Esophagus (tissue), 2 donors: ENCODE measurements around the gene MOSMO. TPM values are rescaled to one million over a fixed set of nuclear protein-coding genes. Genes with fewer than 3 reads are reported as not detected.

Source experiments
- H3K27ac ChIP-seq, 2 donors: one replicate each; pipeline ENCODE4 v1.5.1; 2013; ENCODE audit warnings: low read depth in 2 of 2, mild to moderate bottlenecking in 2 of 2, inconsistent platforms in 1 of 2, low read length in 1 of 2, moderate library complexity in 1 of 2
- H3K27me3 ChIP-seq, 2 donors: one replicate each; pipeline ENCODE4 v1.6.1; 2013; ENCODE audit warnings: low read length in 2 of 2, control low read depth in 1 of 2, mild to moderate bottlenecking in 1 of 2; ENCODE audit not compliant: insufficient read depth in 2 of 2, control insufficient read depth in 1 of 2
- H3K36me3 ChIP-seq, 2 donors: one replicate each; pipeline ENCODE4 v1.6.1; 2013; ENCODE audit warnings: low read length in 1 of 2; ENCODE audit not compliant: control insufficient read depth in 2 of 2, insufficient read depth in 2 of 2
- H3K4me1 ChIP-seq, 2 donors: one replicate each; pipeline ENCODE4 v1.6.1; 2013; ENCODE audit warnings: low read length in 1 of 2; ENCODE audit not compliant: control insufficient read depth in 2 of 2, insufficient read depth in 2 of 2
- H3K4me3 ChIP-seq, 2 donors: one replicate each; pipeline ENCODE4 v1.5.1; 2013; ENCODE audit warnings: low read length in 2 of 2, mild to moderate bottlenecking in 2 of 2, low read depth in 1 of 2, moderate library complexity in 1 of 2
- H3K9me3 ChIP-seq, 2 donors: one replicate each; pipeline ENCODE4 v1.6.1; 2013; ENCODE audit warnings: mild to moderate bottlenecking in 2 of 2, low read depth in 1 of 2, low read length in 1 of 2, moderate library complexity in 1 of 2; ENCODE audit not compliant: control insufficient read depth in 2 of 2, insufficient read depth in 1 of 2
- WGBS, 2 donors: extraction: QIAGEN DNeasy Blood & Tissue Kit; methylation state at CpG; one replicate each; pipeline ENCODE4 v1.1.7; 2013; 5-methylcytosine and 5-hydroxymethylcytosine counted together
- polyA plus RNA-seq, 2 donors: library from polyadenylated mRNA; stranded (reverse); fragments of 200-250 nt; gene quantifications; one replicate each; pipeline ENCODE4 v1.2.3, GENCODE V29; 2013
- donor health status: healthy with polysubstance abuse.
- donor health status: Bipolar disorder and iron deficiency.

MOSMO gene
- polyA plus RNA-seq, 2 donors = 6.8 to 13.1 TPM

DNA sequence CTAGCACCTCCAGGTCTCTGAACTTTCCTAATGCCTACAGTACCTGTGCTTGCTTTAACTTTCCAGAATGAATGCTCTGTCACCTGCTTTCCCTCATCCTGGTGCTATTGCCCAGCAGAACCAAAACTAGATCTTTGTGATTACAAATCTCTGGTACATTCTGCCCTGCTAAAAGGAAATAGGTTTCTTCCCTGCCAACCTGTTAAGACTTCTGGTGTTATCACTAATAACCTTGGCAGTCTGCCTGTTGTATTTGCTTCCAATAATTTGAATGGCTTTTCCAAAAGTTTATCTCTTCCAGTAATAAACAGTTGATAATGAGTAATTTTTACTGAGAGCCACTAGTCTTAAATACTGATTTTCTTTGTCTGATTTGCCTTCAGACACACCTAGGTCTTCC, 22.4 kb upstream of the MOSMO start:
- H3K27ac ChIP-seq = no peak overlapping the region

GRCh38 chr16:21986692-21987246, 21.1 kb upstream of the MOSMO start:
- no peaks in the 10 kb centered on the region for H3K27me3 ChIP-seq
- 78 to 84% methylated on average over 4 of the region's 4 CpGs for WGBS, 2 donors
- no peak overlapping the region for H3K4me3 ChIP-seq
- no peak overlapping the region for H3K27ac ChIP-seq
- H3K4me1 ChIP-seq = no peaks in the 10 kb centered on the region
- H3K9me3 ChIP-seq = no peaks in the 10 kb centered on the region
- H3K36me3 ChIP-seq = peaks cover 3 to 12% of the 10 kb centered on the region in 2 donors

More for the DNA sequence above, 22.4 kb upstream of the MOSMO start:
- no peaks in the 10 kb centered on the region for H3K9me3 ChIP-seq
- H3K27me3 ChIP-seq = no peaks in the 10 kb centered on the region
- peaks cover 3 to 12% of the 10 kb centered on the region in 2 donors for H3K36me3 ChIP-seq
- no peak overlapping the region for H3K4me3 ChIP-seq
- no peaks in the 10 kb centered on the region for H3K4me1 ChIP-seq

DNA sequence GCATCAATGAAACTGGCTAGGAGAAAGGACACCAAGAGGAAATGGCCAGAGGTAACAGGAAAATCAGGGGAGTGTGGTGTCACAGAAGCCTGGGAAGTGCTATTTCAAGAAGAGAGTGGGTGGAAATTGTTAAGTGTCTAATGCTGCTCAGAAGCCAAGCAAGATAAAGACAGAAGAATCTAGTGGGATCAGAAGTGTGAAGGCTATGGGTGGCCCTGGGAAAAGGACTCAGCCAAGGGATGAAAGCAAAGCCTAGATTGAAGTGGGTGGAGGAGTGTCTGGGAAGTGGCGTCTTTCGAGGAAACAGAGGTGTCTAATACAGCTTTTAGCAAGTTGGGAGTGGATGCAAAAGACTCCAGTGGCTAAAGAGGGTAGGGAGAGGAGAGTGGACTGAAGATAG, 20.4 kb upstream of the MOSMO start:
- H3K9me3 ChIP-seq = no peaks in the 10 kb centered on the region

DNA sequence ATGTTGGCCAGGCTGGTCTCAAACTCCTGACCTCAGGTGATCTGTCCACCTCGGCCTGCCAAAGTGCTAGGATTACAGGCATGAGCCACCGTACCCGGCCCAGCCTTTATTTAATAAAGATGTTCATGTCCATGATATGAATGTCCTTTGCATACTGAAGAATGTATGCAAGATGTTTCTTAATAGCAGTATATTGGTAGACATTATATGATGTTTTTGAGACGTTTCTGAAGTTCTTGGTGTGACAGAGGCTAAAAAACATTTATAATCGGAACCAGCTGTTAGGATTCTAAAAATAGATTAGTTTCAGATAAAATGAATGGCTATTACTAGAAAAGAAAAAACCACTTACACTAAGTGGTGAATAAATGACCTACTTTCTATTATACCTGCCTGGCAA, 18.8 kb upstream of the MOSMO start:
- Histone ChIP-seq H3K27me3 (no peaks in the 10 kb centered on the region), H3K4me1 (no peaks in the 10 kb centered on the region), H3K9me3 (no peaks in the 10 kb centered on the region), H3K36me3 (peaks cover 1 to 3% of the 10 kb centered on the region in 2 donors), H3K4me3 (no peak overlapping the region), H3K27ac (no peak overlapping the region)
- WGBS, 2 donors = 61 to 68% methylated on average over 5 of the region's 5 CpGs

More for the DNA sequence above, 20.4 kb upstream of the MOSMO start:
- 78 to 86% methylated on average over 2 of the region's 2 CpGs for WGBS, 2 donors
- Histone ChIP-seq H3K4me1 (no peaks in the 10 kb centered on the region), H3K4me3 (no peak overlapping the region), H3K36me3 (peaks cover 3 to 6% of the 10 kb centered on the region in 2 donors), H3K27me3 (no peaks in the 10 kb centered on the region), H3K27ac (no peak overlapping the region)

DNA sequence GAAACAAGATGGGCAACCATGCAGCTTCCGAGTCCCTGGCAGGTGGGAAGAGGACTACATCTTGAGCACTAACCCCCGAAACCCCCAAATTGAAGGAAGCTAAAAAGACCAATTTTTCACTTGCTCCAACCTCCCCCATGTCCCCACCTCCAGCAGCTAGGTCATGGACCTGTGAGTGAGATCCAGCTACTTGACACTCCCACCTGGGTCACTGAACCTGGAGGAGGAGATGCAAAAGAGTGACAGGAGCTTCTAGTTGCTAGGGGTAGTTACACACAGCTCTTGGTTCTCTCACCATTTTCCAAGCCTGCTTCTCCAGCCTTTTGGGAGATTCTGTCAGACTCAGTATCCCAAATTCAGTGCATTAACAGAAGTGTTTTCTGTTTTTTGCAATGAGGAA, 18.2 kb upstream of the MOSMO start:
- no peaks in the 10 kb centered on the region for H3K27me3 ChIP-seq
- 86 to 90% methylated on average over 2 of the region's 2 CpGs for WGBS, 2 donors
- no peaks in the 10 kb centered on the region for H3K9me3 ChIP-seq
- no peaks in the 10 kb centered on the region for H3K4me1 ChIP-seq
- H3K36me3 ChIP-seq = peaks cover 0 to 3% of the 10 kb centered on the region in 2 donors
- H3K4me3 ChIP-seq = no peak overlapping the region
- H3K27ac ChIP-seq = no peak overlapping the region

- Histone ChIP-seq H3K27ac (no peak overlapping the region), H3K9me3 (no peaks in the 10 kb centered on the region), H3K27me3 (no peaks in the 10 kb centered on the region), H3K4me1 (no peaks in the 10 kb centered on the region), H3K4me3 (no peak overlapping the region), H3K36me3 (no peaks in the 10 kb centered on the region)
- WGBS, 2 donors = 53 to 55% methylated on average over 3 of the region's 3 CpGs
These were observed 17.4 kb upstream of the MOSMO start for GRCh38 chr16:21990381-21990944.

DNA sequence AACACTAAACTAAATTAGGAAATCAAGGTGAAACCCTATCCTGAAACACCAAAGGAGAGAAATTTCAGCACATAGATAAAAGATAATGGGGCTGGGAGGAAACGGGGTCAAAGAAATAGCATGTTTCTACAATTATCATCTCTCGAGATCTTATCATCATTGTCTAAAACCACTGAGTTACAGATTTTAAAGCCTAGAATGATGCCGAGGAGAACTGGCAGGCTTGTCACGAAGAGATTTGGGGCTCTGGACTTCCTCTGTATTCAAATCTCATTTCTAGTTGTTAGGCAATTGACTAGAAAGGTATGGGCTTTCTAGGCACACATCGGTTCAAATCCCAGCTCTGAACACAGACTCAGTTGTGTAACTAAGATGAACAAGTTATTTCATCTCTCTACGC, 16.3 kb upstream of the MOSMO start:
- Histone ChIP-seq H3K4me3 (no peak overlapping the region), H3K9me3 (no peaks in the 10 kb centered on the region), H3K36me3 (no peaks in the 10 kb centered on the region), H3K27ac (no peak overlapping the region), H3K27me3 (no peaks in the 10 kb centered on the region), H3K4me1 (no peaks in the 10 kb centered on the region)
- 78 to 82% methylated on average over 6 of the region's 6 CpGs for WGBS, 2 donors

- Histone ChIP-seq H3K27ac (no peak overlapping the region), H3K4me1 (no peaks in the 10 kb centered on the region), H3K9me3 (no peaks in the 10 kb centered on the region), H3K27me3 (no peaks in the 10 kb centered on the region), H3K4me3 (no peak overlapping the region), H3K36me3 (no peaks in the 10 kb centered on the region)
- 86 to 89% methylated on average over 13 of the region's 13 CpGs for WGBS, 2 donors
These were observed 12.9 kb upstream of the MOSMO start for GRCh38 chr16:21994856-21995465.

DNA sequence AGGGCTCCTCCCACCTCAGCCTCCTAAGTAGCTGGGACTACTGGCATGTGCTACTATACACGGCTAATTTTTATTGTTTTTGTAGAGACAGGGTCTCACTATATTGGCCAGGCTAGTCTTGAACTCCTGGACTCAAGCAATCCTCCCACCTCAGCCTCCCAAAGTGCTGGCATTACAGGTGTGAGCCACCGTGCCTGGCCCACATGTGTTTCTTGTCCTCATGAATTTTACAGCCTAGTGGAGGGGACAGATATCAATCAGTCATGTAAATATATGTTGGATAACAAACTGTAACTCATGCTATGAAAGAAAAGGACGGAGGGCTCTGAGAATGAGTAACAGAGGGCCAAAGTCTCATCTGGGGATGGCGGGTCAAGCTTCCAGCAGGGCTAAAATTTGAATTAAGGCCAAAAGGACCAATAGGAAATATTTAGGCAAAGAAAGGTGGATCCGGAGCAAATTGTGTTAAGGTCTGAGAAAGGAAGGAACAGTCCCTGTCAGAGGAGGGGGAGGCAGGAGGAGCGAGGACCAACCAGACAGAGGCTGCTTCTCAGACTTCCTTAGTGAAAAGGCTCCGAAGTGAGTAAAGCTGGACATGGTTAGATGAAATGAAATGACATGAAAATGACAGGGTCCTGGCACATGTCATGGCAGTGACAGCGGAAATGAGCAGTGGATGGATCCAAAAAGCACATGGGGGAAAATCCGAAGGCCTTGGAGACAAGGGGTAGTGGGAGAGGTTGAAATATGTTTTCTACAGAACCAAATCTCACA, 10.8 kb upstream of the MOSMO start:
- Histone ChIP-seq H3K36me3 (no peaks in the 10 kb centered on the region), H3K4me3 (no peak overlapping the region), H3K9me3 (no peaks in the 10 kb centered on the region), H3K27ac (no peak overlapping the region), H3K27me3 (no peaks in the 10 kb centered on the region), H3K4me1 (no peaks in the 10 kb centered on the region)
- WGBS, 2 donors = 81 to 87% methylated on average over 9 of the region's 9 CpGs
